Colonic mucosa (tissue), 4 donors: ENCODE results near the gene SLC9A8. TPM values are rescaled to one million over a fixed set of nuclear protein-coding genes. Genes with fewer than 3 reads are reported as not detected.

Experiments used
- DNase-seq: peaks from one replicate; pipeline ENCODE4 v3.0.0-alpha.2; 2020
- H3K27ac ChIP-seq: fragments of 200-600 bp; one replicate; pipeline ENCODE4 v1.8.0; 2021
- H3K27me3 ChIP-seq: fragments of 200-600 bp; one replicate; pipeline ENCODE4 v1.8.0; 2021
- H3K36me3 ChIP-seq: fragments of 200-600 bp; one replicate; pipeline ENCODE4 v1.8.0; 2021
- H3K4me1 ChIP-seq: fragments of 200-600 bp; one replicate; pipeline ENCODE4 v1.8.0; 2021; ENCODE audit warnings: mild to moderate bottlenecking
- H3K4me3 ChIP-seq: fragments of 200-600 bp; one replicate; pipeline ENCODE4 v1.8.0; 2021
- H3K9ac ChIP-seq, 2 donors: one replicate each; pipeline ENCODE4 v1.7.0; 2013; ENCODE audit warnings: control low read depth in 2 of 2, low read depth in 2 of 2, low read length in 2 of 2
- H3K9me3 ChIP-seq: fragments of 200-600 bp; one replicate; pipeline ENCODE4 v1.8.0; 2021
- intact Hi-C: fragments of 100-400 bp; cut with DNase I; formaldehyde crosslinking; loops from one replicate; pipeline ENCODE4 v1.14.1; 2022
- total RNA-seq, 2 donors: library from RNA; stranded (reverse); fragmentation: NEBNext Ultra II Directional in 1 of 2; extraction: Animal tissue kit (Norgen Biotek cat#: 25700) in 1 of 2; gene quantifications; one replicate each; pipeline ENCODE4 v1.2.1, GENCODE V29; 2021
- TF ChIP-seq, protein P1 (sequence below): fragments of 200-600 bp; IDR thresholded peaks from one replicate; pipeline ENCODE4 v1.8.0; 2022; ENCODE audit warnings: antibody characterized with exemption, mild to moderate bottlenecking
- donor health status: healthy.
- donor health status: DM: no; HTN: no; CAD: no.
- donor health status: DM: no; HTN: no; CAD: no.

The SLC9A8 gene
- total RNA-seq, 2 donors from 2014 or later: 6.0 to 11.1 TPM

DNA sequence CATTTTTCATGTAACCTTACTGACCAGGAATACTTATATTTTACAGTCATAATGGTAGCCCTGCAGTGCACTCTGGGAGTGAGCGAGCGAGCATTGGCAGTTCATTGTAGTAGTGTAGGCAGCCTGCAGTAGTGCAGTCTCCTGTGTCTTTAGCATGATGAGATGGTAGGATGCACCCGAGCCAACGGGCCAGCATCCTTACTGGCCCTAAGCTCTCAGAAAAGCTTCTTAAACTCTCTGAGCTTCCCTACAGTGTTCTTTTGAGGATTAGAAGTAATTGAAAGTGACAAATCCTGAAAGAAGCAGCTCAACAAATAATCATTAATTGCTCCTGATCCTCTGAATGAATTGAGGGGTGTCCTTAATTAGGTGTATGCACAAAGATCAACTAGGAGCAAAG lies 20.9 kb downstream of the SLC9A8 start:
- TF ChIP-seq, protein P1, sequence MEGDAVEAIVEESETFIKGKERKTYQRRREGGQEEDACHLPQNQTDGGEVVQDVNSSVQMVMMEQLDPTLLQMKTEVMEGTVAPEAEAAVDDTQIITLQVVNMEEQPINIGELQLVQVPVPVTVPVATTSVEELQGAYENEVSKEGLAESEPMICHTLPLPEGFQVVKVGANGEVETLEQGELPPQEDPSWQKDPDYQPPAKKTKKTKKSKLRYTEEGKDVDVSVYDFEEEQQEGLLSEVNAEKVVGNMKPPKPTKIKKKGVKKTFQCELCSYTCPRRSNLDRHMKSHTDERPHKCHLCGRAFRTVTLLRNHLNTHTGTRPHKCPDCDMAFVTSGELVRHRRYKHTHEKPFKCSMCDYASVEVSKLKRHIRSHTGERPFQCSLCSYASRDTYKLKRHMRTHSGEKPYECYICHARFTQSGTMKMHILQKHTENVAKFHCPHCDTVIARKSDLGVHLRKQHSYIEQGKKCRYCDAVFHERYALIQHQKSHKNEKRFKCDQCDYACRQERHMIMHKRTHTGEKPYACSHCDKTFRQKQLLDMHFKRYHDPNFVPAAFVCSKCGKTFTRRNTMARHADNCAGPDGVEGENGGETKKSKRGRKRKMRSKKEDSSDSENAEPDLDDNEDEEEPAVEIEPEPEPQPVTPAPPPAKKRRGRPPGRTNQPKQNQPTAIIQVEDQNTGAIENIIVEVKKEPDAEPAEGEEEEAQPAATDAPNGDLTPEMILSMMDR: no peak
- intact Hi-C loops: no loop called here
- no peaks in the 10 kb centered on the region for H3K36me3 ChIP-seq
- no peak overlapping the region for H3K27ac ChIP-seq
- no peaks in the 10 kb centered on the region for H3K4me1 ChIP-seq
- no peak overlapping the region for H3K4me3 ChIP-seq
- H3K9ac ChIP-seq: no peak overlapping the region
- no peaks in the 10 kb centered on the region for H3K27me3 ChIP-seq
- no peak for DNase-seq
- H3K9me3 ChIP-seq: no peaks in the 10 kb centered on the region

DNA sequence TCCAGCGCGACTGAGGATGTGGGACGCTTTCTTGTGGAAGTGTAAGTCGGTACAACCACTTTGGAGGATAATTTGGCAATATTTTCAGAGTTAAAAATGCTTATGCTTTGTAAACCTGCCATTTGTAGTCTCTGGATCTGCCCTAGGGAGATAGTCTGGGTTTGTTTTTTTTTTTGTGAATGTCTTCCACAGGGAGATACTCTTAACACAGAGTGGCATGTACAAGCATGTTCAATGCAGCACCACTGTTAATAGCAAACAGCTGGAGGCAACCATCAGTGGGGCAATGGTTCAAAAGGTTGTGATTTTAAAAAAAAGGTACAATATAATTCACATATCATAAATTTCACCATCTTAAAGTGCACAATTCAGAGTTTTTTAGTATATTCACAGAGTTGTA lies 22.4 kb downstream of the SLC9A8 start:
- TF ChIP-seq, protein P1: no peak
- Histone ChIP-seq H3K36me3 (no peaks in the 10 kb centered on the region), H3K27ac (no peak overlapping the region), H3K9me3 (no peaks in the 10 kb centered on the region), H3K27me3 (no peaks in the 10 kb centered on the region), H3K9ac (no peak overlapping the region), H3K4me3 (no peak overlapping the region), H3K4me1 (no peaks in the 10 kb centered on the region)
- DNase-seq: no peak
- intact Hi-C loops: no loop called here

DNA sequence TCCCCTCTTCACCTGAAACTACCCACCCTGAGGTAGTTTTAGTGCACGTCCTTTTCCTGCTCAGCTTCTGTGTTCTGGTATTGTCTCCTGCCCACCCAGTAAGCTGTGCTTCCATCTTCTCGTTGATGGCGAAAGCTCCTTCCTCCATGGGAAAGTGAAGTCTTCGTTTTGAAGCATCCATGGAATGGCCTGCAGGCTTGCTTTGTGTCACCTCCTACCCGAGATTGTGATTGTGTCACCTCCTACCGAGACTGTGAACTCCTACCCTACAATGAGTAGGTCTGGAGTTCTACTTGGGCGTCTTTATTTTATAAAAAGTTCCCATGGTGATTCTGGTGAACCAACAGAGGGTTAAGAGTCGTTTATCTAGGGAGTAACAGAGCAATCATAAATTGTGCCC lies 25.9 kb downstream of the SLC9A8 start:
- Histone ChIP-seq H3K4me1 (no peaks in the 10 kb centered on the region), H3K4me3 (no peak overlapping the region), H3K9me3 (no peaks in the 10 kb centered on the region), H3K36me3 (no peaks in the 10 kb centered on the region), H3K9ac (no peak overlapping the region), H3K27me3 (no peaks in the 10 kb centered on the region), H3K27ac (no peak overlapping the region)
- TF ChIP-seq, protein P1: no peak
- no peak for DNase-seq
- intact Hi-C loops: no loop called here

DNA sequence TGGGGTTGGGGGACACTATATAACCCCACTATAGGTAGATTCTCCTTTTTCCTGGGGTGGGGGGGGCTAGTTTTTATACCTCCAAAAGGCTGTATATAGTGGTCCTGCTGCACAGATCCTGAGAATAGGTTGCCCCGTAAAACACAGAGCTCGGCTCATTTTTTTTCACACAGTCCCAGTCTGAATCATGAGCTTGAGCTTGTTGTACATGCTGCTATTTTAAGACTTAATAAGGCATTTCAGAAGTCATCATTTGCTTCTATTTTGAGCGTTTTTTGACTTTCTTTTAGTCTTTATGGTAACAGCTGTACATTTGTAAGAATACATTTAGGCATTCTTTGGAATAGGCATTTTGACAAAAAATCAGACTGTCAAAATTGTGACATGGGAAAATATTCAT lies 30.5 kb downstream of the SLC9A8 start:
- Histone ChIP-seq H3K36me3 (peaks cover under 1% of the 10 kb centered on the region), H3K9me3 (no peaks in the 10 kb centered on the region), H3K27ac (no peak overlapping the region), H3K4me1 (no peaks in the 10 kb centered on the region), H3K4me3 (no peak overlapping the region), H3K27me3 (no peaks in the 10 kb centered on the region), H3K9ac (no peak overlapping the region)
- TF ChIP-seq, protein P1: no peak
- intact Hi-C loops: no loop called here
- no peak for DNase-seq

DNA sequence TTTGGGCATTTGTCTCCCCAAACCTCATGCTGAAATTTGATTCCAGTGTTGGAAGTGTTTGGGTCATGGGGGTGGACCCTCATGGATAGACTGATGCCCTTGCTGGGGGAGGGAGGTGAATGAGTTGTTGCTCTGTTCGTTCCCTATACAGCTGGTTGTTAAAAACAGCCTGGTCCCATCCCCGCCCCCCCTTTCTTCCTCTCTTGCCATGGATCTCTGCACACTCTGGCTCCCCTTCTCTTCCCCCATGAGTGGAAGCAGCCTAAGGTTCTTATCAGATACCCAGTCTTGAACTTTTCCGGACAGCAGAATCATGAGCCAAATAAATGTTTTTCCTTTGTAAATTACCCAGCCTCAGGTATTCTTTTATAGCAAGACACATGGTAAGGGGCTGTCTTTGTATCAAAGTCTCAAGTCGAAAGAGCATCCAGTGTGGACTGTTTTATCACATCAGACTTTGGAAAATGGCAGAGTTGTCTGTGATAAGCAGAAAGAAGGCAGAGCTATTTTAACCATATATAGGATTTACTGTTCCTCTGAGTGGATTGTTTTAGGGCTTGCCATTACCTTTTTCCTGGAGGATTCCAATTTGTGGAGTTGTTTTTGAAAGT lies 31.2 kb downstream of the SLC9A8 start:
- Histone ChIP-seq H3K27ac (no peak overlapping the region), H3K36me3 (peaks cover 7% of the 10 kb centered on the region)
- intact Hi-C loops: no loop called here

More for the DNA sequence above, 31.2 kb downstream of the SLC9A8 start:
- H3K9ac ChIP-seq: no peak overlapping the region
- no peaks in the 10 kb centered on the region for H3K27me3 ChIP-seq
- DNase-seq: no peak
- no peaks in the 10 kb centered on the region for H3K9me3 ChIP-seq
- no peaks in the 10 kb centered on the region for H3K4me1 ChIP-seq
- TF ChIP-seq, protein P1: no peak
- H3K4me3 ChIP-seq: no peak overlapping the region
